Stimulated activated CD4-positive, alpha-beta T cell treated with anti-CD3 and anti-CD28 coated beads, Interleukin-2, amount 100 ng/mL, for 48 hours (primary cell): ENCODE measurements around the gene DIO3.
"Not testable (repeated sequence)": the region's sequence is repeated elsewhere in the genome, so short reads cannot be mapped to it uniquely, and the experiment has no call there.

Experiments
- DNase-seq, 2 donors: peaks; one replicate each; pipeline ENCODE4 v3.0.0-alpha.2; 2020

The DIO3 gene

DNA sequence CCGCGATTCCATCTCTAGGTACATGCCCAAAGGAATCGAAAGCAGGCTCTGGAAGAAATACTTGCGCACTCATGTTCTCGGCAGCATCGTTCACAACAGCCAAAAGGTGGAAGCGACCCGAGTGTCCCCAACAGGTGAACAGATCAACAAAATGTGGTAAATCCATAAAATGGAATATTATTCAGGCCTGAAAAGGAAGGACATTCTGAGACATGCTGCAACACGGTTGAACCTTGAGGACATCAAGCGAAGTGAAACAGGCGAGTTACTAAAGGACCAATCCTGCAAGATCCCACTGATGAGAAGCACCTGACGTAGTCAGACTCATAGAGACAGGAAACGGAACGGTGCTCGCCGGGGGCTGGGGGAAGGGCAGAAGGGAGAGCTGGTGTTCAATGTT is 17.5 kb upstream of the DIO3 start:
- no peak for DNase-seq

DNA sequence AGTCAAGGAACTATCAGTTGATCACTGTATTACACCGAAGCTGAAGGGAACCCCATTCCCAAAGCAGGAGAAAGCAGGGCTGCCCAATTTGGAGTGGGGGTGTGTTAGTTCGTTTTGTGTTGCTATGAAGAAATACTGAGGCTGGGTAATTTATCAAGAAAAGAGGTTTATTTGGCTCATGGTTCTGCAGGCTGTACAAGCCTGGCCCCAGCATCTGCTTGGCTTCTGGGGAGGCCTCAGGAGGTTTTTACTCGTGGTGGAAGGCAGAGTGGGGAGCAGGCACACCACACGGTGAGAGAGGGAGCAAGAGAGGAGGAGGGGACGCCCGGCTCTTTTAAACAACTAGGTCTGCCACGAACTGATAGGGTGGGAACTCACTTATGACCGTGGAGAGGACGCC is 16.7 kb upstream of the DIO3 start:
- DNase-seq, result no peak

DNA sequence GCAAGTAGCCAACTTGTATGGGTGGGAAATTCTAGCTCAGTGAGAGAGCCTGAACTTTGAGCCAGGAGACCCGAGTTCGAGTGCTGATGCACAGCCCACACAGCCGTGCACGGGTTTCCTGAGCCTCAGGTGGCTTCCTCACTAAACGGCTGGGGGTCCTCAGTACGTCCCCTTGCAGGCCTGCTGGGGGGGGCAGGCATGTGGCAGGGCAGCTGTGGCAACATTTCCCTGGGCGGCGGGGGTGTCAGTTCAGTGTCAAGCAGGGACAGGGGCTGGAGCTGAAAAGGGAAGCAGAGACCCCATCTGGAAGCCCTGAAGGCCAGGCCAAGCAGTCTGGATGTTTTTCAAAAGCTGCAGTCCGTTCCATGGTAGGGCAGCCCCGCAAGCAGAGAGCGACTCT is 14.6 kb upstream of the DIO3 start:
- DNase-seq, result no peak

DNA sequence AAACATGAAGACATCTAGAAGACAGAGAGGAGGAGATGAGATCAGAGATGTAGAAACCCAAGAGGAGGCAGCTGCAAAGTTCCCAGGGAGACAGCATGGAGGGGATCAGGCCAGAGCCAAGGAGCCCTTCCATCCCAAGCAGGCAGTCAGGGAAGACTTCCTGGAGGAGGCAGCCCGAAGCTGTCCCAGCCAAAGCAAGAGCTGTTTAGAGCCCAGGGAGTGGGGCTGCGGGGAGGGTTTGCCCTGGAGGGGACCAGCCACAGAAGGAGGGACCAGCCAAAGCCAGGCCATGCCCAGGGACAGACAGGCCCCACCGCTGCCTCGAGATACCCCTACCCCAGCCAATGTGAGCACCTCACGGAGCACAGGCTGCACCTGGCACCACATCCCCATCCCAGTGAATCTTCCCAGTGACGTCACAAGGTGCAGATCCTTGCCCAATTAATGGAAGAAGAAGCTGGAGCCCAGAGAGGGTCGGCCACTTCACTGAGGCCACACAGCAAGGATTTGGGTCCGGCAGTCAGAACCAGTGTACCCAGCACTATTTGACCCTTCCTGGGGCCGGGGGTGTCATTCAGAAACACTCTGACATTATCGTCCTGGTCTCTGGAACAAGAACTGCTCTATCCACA is 14.1 kb upstream of the DIO3 start:
- DNase-seq, result no peak

DNA sequence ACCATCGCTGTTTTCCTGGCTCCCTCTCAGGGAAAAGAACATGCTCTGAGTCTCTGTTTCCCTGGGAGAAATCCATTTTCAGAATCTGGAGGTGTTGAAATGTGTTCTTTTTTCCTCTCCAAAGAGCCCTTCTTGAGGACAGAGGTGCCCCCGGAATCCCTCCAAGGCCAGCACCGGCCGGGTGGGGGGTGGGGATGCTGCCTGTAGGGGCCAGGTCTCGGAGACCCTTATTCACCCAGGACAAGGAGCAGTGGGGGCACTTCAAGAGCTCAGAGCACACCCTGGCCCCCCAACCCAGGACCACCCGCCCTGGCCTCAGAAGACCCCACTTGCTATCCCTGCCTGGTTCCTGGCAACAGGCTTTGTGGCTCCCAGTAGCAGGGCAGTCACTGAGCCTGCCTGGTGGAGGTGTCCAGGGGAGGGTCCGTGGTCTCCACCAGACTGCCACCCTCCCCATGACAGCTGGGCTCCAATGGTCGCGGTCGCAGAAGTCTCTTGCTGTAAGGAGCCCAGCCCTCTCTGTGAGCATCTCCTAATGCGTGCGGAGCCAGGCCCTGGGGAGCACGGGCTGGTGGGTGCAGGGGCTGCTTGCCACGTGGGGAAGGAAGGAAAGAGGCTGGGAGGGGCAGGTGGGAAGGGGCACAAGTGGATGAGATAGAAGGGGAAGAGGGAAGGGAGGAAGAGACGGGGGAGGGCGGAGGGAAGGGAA is 13.2 kb upstream of the DIO3 start:
- no peak for DNase-seq

DNA sequence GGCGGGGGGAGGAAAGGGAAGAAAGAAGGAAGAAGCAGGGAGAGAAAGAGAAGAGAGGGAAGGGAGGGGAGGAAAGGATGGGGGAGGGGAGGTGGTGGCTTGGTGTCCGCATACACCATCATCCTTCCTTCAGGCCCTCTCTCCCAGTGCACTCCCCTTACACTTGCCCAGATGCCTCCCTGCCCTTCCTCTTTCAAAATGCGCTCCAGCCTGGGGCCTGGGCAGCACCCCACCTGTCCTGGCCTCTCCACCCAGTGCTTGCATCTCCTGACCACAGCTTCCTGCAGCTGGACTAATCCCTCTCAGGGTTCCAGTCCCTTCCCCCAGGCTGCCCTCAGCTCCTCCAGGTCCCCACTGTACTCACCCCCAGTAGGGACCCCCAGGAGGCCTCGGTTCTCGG is 12.6 kb upstream of the DIO3 start:
- DNase-seq, result no peak

DNA sequence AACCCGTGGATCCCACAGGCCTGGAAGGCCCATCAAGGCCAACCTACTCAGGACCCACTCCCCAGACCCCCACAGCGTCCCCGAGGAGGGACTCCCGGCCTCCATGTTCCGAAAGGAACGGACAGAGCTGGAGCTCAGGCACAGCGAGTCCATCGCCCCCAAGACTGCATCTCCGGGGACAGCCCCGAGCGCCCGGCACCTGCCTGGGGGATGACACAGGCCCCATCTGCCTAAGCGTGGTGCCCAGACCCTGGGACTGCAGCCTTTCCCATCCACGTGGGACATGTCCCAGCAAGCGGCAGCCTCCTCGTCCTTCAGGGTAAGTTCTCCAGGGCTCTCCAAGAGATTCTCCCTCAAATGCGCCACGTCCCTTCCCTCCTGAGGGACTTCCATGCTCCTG is 12.1 kb upstream of the DIO3 start:
- no peak for DNase-seq

DNA sequence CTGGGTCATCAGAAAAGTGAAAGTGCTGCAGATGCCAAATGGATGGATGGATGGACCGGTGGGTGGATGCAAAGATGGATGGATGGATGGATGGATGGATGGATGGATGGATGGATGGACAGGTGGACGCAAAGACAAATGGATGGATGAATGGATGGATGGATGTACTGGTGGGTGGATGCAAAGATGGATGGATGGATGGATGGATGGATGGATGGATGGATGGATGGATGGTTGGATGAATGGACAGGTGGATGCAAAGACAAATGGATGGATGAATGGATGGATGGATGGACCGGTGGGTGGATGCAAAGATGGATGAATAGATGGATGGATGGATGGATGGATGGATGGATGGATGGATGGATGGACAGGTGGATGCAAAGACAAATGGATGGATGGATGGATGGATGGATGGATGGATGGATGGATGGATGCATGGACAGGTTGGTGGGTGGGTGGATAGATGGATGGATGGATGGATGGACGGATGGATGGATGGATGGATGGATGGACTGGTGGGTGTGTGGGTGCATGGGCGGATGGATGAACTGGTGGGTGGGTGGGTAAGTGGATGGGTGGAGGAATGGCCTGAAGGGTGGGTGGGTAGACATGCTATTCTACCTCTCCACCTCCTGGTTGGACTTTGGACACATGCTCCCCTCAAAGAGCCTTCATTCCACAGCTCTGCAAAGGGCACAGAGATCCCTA is 10.9 kb upstream of the DIO3 start:
- DNase-seq, result not testable (repeated sequence)

DNA sequence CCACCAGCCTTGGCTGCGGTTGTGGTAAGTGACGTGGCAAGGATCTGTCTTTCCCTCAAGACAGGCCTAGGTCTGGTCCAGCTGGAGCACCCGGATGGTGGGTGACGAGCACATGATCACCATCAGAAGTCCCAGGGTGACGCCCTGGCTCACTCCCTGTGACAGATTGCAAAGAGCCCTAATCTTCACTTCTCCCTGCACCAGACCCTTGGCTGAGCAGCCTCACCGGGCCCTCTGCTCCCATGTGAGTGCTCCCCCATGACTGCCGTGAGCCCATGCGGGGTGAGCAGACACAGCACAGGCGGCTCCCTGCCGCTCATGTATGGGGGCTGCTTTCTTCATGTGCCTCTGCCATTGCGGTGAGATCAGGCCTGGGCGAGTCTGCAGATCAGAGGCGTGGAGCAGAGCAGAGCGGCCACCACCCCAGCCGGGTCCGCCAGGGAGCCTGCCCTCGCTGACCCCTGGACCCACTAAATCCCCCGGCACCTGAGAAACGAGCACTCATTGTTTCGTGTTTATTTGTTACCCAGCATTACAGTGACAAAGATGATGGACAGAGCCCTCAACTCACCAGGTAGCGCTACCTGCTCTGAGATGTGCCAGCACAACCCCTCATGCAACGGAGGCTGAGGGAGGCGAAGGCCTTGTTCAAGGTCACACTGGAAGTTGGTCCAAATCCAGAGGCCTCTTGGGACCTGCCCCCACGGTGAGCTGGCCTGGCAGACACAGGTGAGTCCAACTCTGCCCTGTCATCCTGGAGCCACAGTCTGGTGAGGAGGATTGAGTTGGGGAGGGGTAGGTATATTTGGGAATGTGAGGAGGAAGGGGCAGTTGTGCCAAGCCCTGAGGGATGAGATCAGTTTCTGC is 9.3 kb upstream of the DIO3 start:
- no peak for DNase-seq

DNA sequence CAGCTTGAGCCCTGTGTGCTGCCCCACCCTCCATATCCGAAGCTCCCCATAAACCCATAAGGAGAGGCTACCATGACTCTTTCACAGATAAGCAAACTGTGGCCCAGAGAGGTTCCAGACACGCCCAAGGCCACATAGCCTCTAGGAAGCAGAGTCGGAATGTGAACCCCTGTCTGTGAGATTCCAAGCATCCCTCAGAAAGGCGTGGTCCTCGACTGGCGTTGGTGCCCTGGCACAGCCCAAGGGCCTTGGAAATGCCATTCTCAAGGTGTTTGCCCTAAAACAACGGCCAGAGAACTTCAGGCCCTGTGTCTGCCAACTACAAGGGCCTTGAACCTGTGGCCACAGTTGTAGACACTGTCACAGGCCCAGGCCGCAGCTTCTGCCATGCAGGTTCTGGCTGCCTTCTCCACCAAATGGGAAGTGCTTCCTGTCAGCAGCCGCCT is 8.5 kb upstream of the DIO3 start:
- no peak for DNase-seq

DNA sequence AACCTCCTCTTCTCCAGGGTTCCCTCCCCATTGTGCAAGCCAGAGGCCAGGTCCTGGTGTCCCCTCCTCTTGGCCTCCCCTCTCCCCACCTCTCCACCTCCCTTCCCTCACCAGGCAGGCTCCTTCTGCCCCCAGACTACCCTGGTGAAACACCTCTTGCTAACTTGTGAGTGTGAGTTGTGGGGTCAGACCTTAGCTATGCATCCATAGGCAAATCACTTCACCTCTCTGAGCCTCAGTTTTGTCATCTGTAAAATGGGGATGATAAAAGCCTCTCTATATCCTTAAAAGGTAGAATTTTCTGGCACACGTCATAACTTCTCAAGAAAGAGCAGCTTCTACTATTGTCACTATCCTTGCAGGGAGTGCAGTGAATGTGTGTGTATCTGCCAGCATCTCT is 7.9 kb upstream of the DIO3 start:
- no peak for DNase-seq

DNA sequence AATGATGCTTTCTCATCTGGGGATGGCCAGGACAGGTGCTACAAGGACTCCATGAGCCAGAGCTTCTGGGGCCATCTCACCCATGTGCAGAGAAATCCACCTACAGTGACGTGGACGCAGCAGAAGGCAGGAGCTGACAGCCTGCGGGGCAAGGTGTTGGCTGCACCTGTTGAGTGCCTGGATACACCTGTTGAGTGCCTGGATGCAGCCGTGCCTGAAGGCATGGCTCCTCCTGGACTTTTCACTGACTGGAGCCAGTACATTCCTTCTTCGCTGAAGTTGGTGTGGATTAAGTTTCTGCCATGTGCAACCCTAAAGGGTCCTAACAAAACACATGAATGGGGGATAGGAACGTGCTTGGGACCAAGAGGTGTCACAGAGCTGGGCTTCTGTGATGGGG is 7.4 kb upstream of the DIO3 start:
- no peak for DNase-seq

DNA sequence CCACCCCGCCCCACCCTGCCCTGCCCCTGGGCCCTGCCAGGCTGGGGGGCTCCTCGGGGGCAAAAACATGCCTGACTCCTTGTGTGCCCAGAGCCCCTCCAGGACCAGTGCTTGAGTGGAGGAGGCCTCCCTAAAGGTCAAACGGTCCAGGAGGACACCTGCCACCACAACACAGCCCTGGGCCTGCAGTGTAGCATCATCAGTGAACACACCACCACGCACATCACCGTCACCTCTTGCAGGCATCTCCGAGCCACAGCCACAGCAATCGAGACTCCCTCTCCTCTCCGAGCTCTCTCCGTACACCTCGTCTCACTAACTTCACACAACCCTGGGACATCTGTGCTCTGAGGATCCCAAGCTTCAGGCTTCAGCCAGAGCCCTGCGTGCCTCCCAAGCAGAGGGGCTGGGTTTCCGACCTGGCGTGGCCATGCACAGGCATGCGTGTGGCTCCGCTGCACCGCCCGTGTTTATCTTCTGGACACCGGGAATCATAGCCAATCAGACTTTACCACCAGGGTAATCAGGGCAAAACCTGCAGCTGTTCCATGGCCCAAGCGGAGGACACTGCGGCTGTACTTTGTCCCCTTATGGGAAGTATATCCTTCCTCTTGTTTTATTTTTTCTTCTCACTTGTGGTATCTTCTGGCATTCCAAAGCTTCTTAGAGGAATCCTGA is 6.2 kb upstream of the DIO3 start:
- DNase-seq, result no peak

DNA sequence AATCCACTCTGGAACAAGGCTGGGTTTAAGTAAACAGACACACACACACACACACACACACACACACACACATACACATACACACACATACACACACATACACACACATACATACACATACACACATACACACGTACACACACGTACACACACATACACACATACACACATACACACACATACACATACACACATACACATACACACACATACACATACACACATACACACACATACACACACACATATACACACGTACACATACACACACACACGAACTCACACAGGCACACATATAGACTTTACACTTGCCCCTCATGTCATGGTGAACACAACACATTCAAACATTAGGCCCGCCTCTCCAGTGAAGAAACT is 5.6 kb upstream of the DIO3 start:
- not testable (repeated sequence) for DNase-seq

DNA sequence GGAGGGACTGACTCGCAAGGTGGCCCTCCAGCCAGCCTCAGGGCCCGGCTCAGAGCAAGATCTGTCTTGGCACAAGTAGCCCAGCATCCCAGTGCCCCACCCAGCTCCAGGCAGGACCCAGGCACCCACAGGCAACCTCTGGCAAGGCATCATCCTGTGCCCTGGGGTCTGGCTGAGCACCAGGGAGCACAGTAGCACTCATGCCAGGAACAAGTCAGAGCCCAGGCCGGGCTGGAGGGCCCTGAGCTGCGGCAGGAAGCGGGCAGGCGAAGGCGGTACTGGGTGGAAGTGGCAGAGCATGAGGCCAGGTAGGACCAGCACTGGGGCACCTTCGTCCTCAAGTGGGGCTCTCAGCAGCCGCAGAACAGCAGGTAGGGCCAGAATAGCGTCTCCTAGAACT is 5.2 kb upstream of the DIO3 start:
- DNase-seq, result no peak

DNA sequence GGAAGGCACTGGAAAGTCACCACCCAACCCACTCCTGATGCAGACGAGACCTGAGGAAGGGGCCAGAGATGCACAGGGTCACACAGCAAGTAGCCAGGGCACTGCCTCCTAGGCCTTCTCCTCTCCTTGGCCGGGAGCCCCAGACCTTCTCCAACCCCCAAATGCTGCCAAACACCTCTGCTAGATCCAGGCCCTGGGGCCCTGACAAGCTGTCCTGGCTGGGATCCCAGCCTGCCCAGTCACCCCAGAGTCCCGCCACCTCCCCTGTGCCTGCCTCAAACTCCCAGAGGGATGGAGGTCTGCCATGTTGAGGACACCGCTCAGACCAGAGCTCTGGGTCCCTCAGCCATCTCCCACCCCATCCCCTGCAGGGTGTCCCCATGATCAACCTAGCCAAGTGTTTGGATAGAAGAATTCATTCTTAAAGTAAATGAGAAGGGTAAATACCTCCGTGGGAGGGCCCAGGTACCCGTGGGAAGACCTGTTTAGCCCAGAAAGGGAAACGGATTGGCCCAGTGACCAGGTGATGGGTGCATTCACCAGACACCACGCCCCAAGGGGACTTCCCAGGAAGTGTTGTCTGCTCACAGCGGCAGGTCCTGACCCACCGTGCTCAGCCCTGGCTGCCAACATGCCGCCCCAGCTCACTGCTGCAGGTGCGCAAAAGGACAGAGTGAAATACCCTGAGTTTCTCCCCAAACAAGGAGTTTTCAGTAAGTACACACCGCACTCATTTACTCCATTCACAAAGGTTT is 4.6 kb upstream of the DIO3 start:
- DNase-seq, result no peak

DNA sequence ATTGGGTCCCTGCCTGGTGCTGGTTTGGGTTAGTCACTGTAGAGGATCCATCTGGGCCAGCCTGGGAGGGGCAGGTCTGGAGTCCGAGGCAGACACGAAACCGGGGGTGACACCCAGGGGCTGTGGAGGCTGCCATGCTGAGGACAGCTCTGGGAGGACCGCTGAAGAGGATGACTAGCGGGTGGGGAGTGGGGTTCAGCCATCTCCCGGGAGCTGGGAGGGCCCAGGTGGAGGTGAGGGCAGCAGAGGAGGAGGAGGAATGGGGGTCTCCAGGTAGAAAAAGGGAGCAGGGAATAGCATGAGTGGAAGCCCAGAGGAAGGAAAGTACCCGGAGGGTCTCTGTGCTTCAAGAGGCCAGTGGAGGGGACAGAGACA is 4.0 kb upstream of the DIO3 start:
- no peak for DNase-seq

DNA sequence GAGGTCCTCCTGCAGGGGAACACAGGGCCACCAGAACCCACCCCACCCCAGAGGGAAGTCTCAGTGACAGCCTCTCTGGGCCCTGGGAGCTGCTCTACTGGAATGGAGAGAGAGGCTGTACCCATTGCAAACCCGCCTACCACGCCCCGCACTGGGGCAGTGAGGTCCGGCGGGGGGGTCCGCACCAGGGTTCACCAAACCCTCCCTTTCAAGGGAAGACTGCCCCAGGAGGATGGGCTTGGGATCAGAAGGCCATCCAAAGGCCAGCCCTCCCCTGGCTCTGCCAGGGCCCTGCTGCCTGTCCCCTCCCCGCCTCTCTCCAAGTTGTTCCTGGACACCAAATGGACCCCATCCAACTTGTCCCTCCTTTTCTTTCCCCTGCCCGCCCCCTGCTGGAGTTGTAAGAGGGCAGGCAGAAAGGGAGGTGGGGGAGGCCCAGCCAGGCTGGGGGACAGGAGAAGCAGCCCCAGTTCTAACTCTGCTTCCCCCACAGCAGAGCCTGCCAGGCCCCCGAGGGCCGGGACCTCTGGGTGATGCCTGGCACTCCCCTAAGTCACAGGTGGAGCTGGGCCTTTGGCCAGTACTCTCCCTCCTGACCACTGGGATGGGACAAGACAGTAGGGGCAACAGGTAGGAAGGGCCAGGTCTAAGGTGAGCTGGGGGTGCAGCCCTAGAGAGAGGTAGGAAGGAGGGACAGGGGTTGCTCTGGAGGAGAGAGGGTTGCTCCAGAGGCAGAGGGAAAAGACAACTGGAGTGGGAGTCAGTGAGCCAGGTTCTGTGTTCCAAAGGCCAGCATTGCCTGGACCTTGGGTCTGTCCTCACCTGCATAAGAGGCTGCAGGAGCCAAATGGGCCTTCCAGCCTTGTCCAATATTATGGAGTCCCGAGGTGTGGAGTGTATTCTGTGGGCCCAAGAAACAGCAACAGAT is 3.2 kb upstream of the DIO3 start:
- DNase-seq, result no peak

DNA sequence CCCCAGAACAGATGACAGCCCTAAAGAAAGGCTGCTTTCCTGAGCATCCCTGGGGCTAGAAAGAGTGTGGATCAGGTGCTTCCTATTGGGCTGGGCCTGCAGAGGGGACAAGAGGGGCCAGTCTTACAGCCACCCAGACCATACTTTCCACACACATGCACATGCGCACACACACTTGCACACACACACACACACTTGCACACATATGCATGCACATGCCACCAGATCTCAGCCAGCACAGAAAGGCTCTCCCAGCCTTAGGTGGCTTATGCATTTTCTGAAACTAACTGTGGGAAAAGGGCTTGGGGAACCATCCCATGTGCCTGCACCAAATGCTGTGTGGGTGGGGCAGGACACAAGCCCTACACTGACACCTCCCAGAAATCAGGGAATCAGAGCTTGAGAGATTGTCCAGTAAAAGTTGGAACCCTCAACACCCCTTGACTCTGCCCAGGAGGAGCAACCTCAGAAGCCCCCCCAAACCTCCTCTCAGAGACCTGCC is 2.5 kb upstream of the DIO3 start:
- DNase-seq, result no peak

DNA sequence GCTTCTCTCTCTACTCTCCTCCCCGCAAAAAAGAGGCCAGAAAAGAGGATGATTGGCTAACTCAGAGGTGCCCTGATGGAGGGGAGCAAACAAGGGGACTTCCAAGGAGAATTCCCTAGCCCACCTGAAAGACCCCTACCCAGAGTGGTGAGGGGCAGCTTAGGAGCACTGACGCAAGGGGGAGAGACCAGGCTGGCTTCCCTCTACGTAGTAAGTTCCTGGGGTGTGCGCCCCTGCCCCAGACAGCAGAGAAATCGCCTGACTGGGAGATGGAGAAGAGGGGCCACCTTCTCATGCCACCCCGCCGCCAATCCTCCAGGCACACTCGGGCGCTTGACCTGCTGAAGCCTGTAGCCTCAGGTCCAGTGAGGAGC is 2.1 kb upstream of the DIO3 start:
- DNase-seq, result no peak
